GM21723 (cell line): Measurements from ENCODE around the gene ACTR10.
"Not testable (repeated sequence)": the region's sequence is repeated elsewhere in the genome, so short reads cannot be mapped to it uniquely, and the experiment has no call there.

Experiments used
- ATAC-seq: cut with Tn5 transposase; IDR thresholded peaks from one replicate; pipeline ENCODE4 v1.9.1; 2021; ENCODE audit warnings: mild to moderate bottlenecking, moderate library complexity; ENCODE audit not compliant: unreplicated experiment

The ACTR10 gene

DNA sequence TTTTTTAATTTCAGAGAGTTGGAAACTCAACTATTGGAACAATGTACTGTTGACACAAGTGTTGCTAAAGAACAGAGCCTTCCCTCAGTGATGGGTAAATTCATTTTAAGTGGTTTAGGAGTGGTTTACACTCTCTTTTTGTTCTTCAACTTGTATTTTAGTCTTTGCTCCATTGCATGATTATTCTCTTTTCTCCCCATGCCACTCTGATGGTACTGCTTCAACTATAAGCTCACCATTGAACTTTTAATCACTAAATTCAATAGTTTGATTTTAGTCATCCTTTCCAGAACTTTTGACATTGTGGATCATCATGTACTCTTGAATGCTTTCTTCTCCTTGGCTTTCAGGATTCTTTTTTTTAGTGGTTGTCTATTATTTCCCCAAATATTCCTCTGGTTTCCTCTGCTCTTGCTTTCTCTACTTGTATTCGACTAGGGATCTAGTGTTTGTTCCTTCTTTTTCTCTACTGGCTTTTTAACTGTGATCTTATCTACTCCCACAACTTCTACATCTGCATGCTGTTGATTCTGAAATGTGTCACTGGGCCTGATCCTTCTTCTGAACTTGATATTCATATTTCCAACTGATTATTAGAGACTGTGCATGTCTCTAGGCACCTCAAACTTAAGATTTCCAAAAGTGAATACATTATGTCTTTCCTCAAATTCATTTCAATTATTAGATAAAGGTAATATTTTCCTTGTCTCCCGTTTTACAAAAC, 15.4 kb downstream of the ACTR10 start:
- ATAC-seq, result no peak

DNA sequence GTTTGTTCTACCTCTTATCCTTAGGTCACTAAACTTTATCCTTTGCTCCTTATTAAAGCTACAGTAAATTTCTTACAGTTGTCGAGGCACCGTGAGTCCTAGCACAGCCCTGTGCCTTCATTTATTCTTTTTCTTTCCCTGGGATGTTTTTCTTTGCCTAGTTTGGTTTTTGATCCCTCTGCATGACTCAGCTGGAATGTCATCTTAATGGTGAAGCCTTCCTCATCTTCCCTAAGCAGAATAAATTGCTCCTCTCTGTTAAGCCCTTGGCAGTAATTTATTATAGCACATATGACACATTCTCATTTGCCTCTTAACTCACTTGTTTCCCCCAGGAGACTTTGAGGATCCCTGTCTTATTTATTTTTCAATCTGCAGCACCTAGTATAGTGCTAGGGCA, 16.6 kb downstream of the ACTR10 start:
- ATAC-seq, result no peak

DNA sequence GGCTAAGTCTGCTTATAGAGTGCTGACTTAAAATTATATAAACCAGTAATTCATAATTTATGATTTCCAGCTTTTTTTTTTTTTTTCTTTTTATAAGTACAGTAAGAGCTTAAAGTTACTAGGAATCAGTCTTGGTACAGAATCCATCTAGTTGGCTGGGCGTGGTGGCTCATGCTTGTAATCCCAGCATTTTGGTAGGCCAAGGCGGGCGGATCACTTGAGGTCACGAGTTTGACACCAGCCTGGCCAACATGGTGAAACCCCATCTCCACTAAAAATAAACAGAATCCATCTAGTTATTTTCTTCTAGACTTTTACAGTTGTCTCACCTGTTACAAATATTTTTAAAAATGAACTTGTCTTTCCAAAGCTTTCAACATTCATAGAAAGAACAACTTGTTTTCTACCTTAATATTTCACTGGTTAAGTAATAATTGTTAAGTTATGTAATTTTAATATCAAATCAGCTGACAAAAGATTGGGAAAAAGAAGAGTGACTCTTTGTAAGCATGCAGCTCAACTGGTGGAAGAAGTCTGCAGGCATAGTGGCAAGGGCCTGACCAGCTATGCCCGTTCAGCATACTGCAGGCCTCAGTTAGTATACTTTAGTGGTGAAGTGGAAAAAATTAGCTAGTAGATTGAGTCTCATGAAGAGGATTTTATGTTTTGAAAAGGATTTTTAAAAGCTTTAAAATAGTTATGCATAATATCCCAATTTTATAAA, 27.3 kb downstream of the ACTR10 start:
- ATAC-seq, result no peak

DNA sequence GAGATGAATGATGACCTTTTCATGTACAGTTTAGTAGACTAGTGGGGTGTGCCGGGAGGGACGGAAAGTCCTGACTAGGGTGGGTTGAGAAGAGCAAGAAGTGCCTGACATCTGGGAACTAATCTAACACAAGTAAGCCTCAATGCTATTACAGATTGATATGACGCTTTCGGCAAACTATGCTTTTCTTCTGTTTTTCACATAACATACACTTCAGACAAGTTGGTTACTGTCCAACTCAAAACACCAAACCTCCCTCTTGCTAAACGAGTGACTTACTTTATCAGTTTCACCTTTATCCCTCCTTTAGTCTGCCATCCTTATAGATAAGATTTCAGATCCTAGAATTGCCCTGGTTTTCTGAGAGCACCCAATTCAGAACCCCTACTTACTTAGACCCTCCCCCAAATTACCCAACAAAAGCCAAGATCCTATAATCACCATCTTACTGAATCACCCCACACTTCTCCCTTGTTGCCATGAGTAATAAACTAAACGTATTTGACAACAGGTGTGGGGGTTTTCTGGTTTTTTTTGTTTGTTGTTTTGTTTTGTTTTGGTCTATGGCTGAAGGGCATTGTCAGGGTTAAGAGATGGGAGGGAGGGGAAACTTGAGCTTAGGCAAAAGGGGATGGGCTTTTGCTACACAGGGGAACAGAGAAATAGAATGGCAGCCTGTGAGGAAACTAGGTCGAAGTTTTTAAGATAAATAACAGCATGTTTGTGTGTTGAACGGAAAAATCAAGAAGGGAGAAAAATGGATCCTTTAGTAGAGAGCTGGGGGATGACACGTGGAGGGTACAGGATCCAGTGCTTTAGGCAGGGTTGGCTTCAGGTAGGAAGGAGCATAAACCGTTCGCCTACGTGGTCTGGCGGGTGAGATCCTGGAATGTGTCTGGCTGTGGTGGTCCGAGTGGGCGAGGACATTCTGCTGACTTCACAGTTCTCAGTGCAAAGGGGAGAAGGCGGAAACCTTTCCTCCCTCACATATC, 38.6 kb downstream of the ACTR10 start:
- no peak for ATAC-seq

DNA sequence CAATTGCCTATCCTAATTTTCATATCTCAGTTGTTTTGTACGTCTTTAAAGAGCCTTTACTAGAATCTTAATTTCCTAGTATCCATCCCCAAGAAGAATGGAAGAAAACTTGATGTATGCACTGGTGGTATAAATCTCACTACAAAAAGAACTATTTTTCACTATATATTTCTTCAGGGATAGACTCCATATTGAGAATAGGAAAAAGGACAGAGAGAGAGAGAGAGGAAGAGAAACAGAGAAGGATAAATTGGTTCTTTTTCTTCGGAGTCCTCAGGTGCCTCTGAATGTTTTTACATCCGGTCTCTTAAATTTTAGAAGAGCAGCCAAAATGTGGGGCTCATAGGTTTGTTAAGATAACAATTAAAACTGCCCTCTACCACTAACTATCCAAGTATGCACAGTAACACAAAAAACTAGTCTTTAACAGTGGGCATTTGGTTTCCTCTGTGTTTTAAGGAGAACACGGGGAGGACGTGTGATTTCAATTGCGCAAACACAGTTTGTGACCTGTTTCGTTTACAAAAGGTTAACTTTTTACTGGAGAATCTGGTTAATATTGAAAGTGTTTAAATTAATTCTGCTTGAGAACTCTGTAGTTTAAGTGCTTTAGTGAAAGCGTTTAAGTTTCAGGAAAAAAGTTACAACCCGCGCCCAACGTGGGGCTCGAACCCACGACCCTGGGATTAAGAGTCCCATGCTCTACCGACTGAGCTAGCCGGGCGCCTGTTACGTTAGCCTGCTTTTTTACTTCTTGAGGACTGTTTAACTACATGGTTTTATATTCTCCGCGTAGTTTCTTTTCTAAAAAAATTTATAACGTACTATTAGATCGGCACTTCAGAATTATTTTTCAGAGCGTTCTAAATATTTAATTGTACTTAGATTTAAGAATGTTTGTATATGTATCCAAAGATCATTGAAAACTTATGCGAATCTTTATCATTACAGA, 39.6 kb downstream of the ACTR10 start:
- no peak for ATAC-seq

DNA sequence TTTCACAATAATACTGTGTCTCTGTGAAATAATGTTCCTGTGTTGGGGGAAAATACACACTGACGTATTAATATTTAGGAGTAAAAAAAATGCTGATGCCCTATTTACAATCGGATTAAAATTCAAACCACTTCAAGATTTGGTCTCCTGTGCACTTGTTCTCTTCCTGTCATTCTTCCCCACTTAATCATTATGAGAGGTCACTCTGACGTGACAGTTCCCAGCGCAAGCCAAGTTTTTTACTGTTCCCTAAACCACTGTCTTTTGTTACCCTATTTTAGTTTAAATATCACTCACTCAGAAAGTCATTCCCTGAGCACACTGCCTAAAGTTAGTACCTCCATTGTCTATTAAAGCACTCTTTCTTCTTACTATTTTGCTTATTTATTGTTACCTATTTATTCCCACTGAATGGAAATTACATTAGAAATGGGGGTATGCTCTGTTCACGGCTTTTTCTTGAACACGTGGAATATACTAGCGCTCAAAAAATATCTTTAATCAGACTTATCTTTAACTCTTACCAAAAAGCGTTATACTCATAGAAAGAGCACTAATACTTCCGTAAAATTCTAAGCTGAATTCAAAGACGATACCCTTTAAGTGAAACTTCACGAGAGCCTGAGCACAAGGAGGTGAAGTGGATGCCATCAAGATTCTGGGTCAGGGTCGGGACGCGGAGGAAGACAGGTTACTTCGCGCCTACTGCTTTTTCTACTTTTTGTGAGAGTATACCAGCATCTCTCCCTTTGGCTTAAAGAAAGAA, 44.0 kb downstream of the ACTR10 start:
- peak; percentile 38 for ATAC-seq

DNA sequence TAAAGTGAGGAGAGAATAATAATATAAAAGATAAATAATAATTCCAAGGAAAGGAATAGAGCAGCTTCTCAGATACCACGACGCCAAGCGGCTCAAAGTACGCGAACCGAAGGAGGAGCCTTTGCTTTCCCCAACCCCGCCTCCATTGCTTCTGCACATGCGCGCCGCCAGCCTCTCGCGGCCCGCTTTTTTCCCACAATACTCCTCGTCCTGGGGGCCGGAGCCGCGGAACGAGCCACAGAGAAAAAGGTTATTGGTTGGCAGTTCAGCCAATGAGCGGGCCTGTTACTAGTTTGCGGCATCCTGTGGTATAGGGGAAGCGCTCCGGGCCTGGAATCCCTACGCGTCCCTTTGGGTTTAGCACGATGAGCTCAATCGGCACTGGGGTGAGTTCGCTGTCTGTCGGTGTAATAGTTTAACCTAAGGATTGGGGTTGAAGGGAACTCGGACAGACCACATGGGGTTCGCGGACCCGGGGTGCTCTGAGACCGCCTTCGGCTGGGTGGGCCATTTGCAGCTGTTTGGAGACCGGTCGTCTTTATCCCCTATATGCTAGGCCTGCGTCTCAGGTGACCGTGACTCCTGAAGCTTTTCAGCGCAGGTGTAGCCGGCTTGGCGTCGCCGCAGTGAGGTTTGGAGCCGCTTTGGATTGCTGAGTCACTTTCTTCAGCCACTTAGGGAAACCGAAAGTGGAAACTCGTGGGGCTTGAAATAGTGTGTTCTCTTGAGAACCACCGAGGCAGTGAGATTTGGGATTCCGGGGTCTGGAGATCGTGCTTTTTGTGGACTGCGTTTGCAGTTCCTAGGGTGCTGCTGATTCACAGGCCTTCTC, 44.8 kb downstream of the ACTR10 start, which contains the start of gene PSMA3:
PSMA3 (plus strand) TSS at position 288 of the 832 bp plus-strand sequence; CDS start at position 366, 78 bp downstream.
- ATAC-seq, result peak; percentile 89

DNA sequence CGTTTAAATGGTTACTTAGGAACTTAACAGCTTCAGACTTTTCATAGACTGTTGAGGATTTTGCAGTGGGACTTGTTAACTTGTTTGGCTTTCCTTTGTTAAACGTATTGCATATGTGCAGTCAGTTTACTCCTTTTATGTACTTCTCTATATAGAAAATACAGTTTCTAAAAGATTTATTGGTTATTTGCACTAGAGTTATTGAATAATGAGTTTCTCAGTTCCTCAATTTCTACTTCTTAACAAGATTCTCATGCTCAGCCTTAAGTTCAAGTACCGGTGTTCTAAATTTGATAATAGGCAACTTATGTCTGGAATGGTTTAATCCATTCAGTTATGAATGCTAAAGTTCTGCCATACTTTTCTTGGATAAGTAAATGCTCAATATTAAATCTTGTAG, 45.6 kb downstream of the ACTR10 start:
- ATAC-seq, result no peak

DNA sequence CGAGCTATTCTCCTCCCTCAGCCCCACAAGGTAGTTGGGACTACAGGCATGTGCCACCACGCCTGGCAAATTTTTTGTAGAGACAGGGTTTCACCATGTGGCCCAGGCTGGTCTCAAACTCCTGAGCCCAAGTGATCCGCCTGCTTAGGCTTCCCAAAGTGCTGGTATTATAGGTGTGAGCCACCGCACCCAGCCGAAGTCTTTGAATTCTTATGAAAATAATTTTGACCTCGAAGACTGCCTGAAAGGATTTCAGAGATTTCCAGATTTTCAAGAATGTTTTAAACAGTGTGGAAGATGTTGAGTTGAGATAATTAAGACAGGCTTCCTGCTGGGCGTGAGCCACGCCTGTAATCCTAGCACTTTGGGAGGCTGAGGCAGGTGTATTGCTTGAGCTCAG, 49.7 kb downstream of the ACTR10 start:
- no peak for ATAC-seq

DNA sequence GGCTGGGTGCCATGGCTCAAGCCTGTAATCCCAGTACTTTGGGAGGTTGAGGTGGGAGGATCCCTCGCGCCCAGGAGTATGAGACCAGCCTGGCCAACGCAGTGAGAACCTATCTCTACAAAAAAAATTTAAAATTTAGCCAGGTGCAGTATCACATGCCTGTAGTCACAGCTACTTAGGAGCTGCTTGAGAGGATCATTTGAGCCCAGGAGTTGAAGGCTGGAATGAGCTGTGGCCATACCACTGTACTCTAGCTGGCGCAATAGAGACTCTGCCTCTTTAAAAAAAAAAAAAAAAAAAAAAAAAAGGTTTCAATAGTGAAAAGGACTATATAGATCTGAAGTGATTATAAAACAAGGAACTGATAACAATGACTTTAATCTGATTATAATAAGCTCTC, 58.2 kb downstream of the ACTR10 start:
- ATAC-seq, result no peak

DNA sequence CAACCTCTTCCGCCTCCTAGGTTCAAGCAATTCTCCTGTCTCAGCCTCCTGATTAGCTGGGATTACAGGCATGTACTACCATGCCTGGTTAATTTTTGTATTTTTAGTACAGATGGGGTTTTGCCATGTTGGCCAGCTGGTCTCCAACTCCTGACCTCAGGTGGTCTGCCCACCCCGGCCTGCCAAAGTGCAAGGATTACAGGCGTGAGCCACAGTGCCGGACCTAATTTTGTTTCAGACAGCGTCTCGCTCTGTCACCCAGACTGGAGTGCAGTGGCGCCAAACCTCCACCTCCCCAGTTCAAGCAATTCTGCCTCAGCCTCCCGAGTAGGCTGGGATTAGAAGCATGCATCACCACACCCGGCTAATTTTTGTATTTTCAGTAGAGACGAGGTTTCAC, 62.1 kb downstream of the ACTR10 start:
- not testable (repeated sequence) for ATAC-seq

DNA sequence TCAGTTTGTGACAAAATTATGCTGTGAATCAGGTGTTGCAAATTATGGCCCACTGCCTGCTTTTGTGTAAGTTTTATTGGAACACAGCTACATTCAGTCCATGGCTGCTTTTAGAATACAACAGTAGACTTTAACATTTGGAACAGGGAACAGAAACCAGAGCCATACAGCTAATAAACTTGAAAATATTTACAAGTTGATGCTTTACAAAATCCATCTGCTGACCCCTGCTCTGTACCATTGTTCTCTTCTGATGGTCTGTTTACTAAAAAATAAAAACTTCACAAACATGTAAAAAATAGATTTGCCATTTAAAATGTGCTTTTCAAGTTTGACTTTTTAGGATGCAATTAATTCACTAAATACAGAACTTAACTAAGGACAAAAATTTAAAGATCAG, 65.5 kb downstream of the ACTR10 start:
- ATAC-seq, result no peak

DNA sequence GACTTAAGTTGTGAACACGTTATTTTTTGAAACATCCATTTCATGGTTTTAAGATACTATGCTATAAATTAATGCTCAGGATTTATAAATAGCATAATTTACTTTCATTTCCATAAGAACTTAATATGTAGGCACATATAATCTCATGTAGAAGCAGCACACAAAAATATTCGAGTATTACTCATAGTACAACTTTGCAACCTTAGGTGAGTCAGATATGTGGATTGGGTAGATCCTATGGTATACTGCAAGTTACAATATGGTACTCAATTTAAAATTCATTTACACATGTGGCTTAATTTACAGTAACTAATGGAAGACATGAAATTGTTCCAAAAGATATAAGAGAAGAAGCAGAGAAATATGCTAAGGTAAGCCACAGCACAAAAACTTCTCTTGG, 70.7 kb downstream of the ACTR10 start:
- ATAC-seq, result no peak

DNA sequence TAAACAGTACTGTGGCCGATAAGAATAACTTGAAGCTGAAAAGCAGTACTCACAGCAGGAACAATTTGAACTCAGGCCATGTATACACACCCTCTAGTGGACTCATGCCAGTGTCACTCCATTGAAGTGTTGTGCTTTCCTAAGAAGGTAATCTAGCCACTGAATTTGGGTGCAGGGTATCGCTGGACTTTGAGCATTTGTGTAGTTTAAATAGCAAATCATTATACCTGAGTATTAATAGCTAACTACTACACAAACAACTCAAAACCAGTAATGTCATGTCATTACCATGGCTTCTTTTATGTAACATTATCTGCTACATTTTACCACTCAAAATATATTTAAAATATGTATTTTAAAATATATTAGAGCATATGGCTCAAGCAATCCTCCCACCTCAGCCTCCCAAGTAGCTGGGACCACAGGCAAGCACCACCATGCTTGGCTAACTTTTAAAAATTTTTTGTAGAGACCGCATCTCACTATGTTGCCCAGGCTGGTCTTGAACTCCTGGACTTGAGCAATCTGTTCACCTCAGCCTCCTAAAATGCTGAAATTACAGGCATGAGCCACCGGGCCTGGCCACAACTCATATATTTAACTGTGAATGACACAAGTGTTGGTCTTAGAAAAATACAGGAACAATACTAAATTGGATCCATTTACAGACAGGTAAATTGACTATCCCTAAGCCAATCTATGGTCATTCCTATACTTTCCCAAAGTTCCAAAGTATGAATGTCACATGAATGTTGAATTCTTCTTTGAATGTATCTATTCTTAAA, 72.8 kb downstream of the ACTR10 start:
- no peak for ATAC-seq

DNA sequence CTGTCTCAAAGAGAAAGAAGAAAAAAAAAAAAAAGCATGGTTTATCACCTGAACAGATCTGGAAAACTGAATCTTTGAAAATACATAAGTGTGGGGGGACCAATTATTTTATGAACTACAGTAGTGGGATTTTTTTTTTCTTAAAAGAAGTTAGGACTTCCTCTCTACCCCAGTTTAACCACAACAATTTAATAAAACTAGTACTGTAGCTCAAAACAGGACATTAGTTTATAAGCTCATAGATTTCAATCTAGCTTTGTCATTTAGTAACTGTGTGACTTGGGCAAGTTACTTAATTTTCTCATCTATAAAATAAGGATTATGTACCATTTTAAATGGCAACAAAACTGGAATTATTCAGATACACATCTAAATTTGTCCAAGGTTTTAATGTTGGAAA, 74.9 kb downstream of the ACTR10 start:
- ATAC-seq, result no peak

DNA sequence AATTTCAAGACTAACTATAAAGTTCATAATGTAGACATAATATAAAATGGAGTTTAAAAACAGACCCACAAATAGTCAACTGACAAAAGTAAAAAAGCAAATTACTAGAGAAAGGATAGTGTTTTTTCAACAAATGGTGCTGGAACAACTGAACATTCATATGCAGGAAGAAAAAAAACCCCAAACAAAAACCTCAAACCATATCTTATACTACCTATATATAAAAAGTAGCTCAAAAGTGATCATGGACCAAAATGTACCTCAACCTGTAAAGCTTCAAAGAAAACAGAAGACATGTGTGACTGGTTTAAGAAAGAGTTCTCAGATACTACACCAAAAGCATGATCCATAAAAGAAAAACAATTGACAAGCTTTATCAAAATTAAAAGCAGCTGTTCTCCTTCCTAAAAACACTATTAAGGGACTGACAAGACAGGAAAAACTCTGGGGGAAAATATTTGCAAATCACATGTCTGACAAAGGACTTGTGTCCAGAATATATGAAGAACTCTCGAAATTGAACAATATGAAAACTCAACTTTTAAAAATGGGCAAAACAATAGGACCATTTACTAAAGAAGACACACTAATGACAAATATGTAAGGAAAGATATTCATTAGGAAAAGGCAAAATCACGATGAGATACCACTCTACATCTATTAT, 75.7 kb downstream of the ACTR10 start:
- no peak for ATAC-seq

DNA sequence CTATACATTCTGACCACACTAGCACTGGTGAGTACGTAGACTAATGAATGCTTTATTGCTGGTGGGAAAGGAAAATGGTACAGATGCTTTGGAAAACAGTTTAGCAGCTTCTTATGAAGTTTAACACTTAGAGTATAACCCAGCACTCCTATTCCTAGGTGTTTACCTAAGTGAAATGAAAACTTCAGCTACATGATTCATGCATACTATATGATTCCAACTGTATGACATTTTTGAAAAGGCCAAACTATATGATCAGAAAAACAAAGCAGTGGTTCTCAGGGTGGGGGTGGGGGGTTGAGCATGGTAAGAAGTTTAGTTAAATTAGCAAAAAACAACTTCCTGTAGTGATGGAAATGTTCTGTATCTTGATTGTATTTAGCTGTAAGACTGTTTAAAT, 76.3 kb downstream of the ACTR10 start:
- no peak for ATAC-seq
